Progenitor cell of endocrine pancreas (in vitro differentiated cells): ENCODE data around the gene ZFYVE21. TPM values are rescaled to one million over a fixed set of nuclear protein-coding genes. Genes with fewer than 3 reads are reported as not detected.
A peak's percentile ranks its signal among the peaks of the same experiment; 100 is the strongest.
"Not testable (repeated sequence)": the region's sequence is repeated elsewhere in the genome, so short reads cannot be mapped to it uniquely, and the experiment has no call there.

Experiments
- DNase-seq: peaks from one replicate; pipeline ENCODE4 v3.0.0; 2021; ENCODE audit warnings: low spot score; ENCODE audit not compliant: unreplicated experiment
- H3K27ac Mint-ChIP-seq: 2 replicates; pipeline ENCODE4 v1.8.0; 2021; ENCODE audit warnings: mild to moderate bottlenecking, moderate library complexity, mixed read lengths
- H3K27me3 Mint-ChIP-seq: 2 replicates; pipeline ENCODE4 v1.8.0; 2021; ENCODE audit warnings: mixed read lengths
- H3K36me3 Mint-ChIP-seq: 2 replicates; pipeline ENCODE4 v1.8.0; 2022; ENCODE audit warnings: mixed read lengths; ENCODE audit not compliant: insufficient read depth
- H3K4me1 Mint-ChIP-seq: 2 replicates; pipeline ENCODE4 v1.8.0; 2021; ENCODE audit warnings: low read depth, mixed read lengths
- H3K4me3 Mint-ChIP-seq: 2 replicates; pipeline ENCODE4 v1.8.0; 2021; ENCODE audit warnings: low read depth, mild to moderate bottlenecking, moderate library complexity, mixed read lengths
- H3K9me3 Mint-ChIP-seq: 2 replicates; pipeline ENCODE4 v1.8.0; 2021; ENCODE audit warnings: low read depth, mixed read lengths
- CTCF ChIP-seq: fragments of 200-600 bp; sonication (generic); IDR thresholded peaks from one replicate; pipeline ENCODE4 v1.5.0; 2021; ENCODE audit warnings: antibody characterized with exemption, mild to moderate bottlenecking; ENCODE audit not compliant: unreplicated experiment
- total RNA-seq: library from RNA; stranded (reverse); gene quantifications from 2 replicates; pipeline ENCODE4 v1.2.1, GENCODE V29; 2021

ZFYVE21 gene
- total RNA-seq, 1 donor from 2014 or later = 47.2 TPM

DNA sequence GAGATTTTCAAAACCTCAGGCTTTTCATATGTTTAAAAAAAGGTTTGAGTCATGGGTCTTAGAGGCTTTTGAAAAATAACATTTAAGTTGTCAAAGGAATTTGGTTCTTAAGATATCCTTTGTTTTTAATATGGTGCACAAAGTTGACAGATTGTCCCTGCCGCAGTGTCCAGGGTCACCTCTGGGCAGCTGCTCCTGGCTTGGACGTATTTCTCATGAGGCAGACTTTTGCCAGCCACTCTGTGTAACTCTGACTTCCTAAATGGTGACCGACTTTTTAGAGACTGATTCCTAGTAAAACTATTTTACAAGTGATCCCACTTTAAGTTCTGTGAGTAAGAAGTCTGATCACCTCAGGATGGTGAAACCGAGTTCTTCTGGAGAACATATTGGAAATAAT, 27.9 kb upstream of the ZFYVE21 start:
- H3K4me1 Mint-ChIP-seq = no peaks in the 10 kb centered on the region
- peaks cover 13% of the 10 kb centered on the region for H3K36me3 Mint-ChIP-seq
- no peaks in the 10 kb centered on the region for H3K9me3 Mint-ChIP-seq
- H3K27me3 Mint-ChIP-seq = no peaks in the 10 kb centered on the region
- no peak for DNase-seq
- no peak overlapping the region for H3K4me3 Mint-ChIP-seq
- no peak overlapping the region for H3K27ac Mint-ChIP-seq
- TF ChIP-seq CTCF = no peak

- no peak for DNase-seq
- Mint-ChIP-seq H3K36me3 (peaks cover 13% of the 10 kb centered on the region), H3K27ac (no peak overlapping the region), H3K9me3 (no peaks in the 10 kb centered on the region), H3K4me1 (no peaks in the 10 kb centered on the region), H3K4me3 (no peak overlapping the region), H3K27me3 (no peaks in the 10 kb centered on the region)
- TF ChIP-seq CTCF = no peak
Observed at GRCh38 chr14:103688441-103688840, 27.2 kb upstream of the ZFYVE21 start.

DNA sequence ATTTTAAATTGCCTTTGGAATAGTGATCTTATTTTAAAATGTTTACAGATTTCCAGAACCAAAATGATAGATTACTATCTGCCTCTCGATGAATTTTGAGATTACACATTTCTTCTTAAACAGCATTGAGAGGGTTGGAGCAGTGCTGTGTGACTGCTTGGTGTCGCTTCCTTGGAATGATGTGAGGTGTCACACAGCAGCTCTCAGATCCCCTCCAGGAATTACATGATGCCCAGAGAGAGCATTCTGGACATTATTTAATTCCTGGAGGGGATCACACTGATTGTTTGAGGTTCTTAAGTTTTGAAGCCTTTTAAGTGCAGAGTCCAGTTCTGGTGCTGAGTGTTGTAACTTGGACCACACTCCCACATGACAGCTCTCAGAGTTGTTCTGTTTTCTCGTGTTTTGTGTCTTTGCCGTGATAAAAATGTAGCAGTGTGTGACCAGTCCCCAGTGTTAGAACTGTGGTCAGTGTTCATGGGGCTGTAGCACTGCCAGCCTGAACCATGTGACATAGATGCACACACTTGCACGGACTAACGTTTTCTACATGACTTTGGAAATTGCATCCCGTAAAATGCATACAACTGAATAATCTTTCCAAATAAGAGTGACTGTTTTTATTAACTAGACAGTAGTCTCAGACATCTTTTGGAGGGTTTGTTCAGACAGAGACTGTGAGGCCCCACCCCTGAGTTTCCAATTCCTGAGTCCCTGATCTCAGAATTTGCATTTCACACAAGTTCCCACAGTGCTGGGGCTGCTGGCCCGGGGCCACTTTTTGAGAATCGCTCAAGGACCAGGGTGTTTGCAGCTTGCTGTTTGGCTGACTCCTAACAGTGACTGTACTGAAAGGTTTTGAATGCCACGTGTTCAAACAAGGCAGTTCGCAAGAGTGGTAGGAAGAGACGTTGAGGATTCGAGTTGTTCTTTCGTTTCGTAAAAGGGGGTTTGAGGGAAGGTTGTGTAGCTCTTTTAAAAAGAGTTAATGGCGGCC, 26.4 kb upstream of the ZFYVE21 start:
- no peak overlapping the region for H3K27ac Mint-ChIP-seq
- no peaks in the 10 kb centered on the region for H3K9me3 Mint-ChIP-seq
- no peak for DNase-seq
- TF ChIP-seq CTCF = no peak
- H3K36me3 Mint-ChIP-seq = peaks cover 16% of the 10 kb centered on the region
- H3K4me3 Mint-ChIP-seq = no peak overlapping the region
- no peaks in the 10 kb centered on the region for H3K27me3 Mint-ChIP-seq
- no peaks in the 10 kb centered on the region for H3K4me1 Mint-ChIP-seq

DNA sequence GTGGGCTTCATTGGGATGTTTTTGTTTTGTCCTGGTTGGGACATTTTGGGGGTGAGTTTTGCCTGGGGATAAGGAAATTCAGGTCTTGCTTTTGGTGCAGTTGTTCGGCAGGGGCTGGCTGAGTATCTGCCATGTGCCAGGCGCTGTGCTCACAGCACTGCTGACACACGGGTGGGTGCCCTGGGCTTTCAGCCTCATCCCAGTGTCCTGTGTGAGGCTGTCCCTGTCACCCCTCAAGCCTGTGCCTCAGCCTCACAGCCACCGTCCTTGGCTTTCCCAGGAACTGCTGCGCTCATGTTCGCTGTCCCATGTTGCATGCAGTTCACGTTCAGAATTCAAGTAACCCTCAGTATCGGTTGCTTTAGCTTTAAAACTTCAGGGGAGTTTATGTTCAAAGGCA, 25.3 kb upstream of the ZFYVE21 start:
- H3K4me3 Mint-ChIP-seq = no peak overlapping the region
- TF ChIP-seq CTCF = no peak
- H3K27me3 Mint-ChIP-seq = no peaks in the 10 kb centered on the region
- no peak overlapping the region for H3K27ac Mint-ChIP-seq
- H3K36me3 Mint-ChIP-seq = peaks cover 16% of the 10 kb centered on the region
- no peaks in the 10 kb centered on the region for H3K9me3 Mint-ChIP-seq
- no peak for DNase-seq
- peaks cover under 1% of the 10 kb centered on the region for H3K4me1 Mint-ChIP-seq

DNA sequence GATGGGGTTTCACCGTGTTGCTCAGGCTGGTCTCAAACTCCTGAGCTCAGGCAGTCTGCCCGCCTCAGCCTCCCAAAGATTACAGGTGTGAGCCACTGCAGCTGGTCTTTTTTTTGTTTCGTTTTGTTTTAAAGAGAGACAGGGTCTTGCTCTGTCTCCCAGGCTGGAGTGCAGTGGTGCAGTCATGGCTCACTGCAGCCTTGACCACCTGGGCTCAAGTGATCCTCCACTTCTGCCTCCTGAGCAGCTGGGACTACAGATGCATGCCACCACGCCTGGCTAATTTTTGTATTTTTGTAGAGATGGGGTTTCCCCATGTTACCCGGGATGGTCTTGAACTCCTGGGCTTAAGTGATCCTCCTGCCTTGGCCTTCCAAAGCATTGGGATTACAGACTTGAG, 24.0 kb upstream of the ZFYVE21 start:
- not testable (repeated sequence) for H3K4me1 Mint-ChIP-seq, DNase-seq, H3K36me3 Mint-ChIP-seq, H3K9me3 Mint-ChIP-seq, H3K4me3 Mint-ChIP-seq, H3K27me3 Mint-ChIP-seq, H3K27ac Mint-ChIP-seq

DNA sequence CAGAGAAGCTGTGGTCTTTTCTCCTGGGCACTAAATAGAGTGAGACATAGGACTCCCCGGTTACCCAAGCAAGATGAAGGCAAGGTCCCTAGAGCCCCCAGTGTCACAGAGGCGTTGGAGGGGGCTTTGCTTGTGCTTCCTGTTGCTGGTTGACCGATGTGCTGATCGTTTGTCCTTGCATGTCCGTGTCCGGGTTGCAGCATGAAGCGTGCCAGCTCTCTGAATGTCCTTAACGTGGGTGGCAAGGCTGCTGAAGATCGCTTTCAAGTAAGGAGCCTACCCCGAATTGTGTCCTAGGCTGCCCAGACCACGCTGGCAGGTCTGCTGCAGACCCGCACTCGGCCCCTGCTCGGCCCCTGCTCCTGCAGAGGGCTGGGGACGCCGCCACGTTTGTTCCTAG, 23.5 kb upstream of the ZFYVE21 start:
- peak overlapping the region; percentile 52 for H3K27ac Mint-ChIP-seq
- no peak for DNase-seq
- peaks cover 10% of the 10 kb centered on the region for H3K36me3 Mint-ChIP-seq
- H3K4me3 Mint-ChIP-seq = no peak overlapping the region
- no peak for TF ChIP-seq CTCF
- H3K27me3 Mint-ChIP-seq = no peaks in the 10 kb centered on the region
- H3K9me3 Mint-ChIP-seq = no peaks in the 10 kb centered on the region
- peaks cover 5% of the 10 kb centered on the region for H3K4me1 Mint-ChIP-seq
